Stimulated activated CD8-positive, alpha-beta memory T cell treated with anti-CD3 and anti-CD28 coated beads, Interleukin-15, amount 100 ng/mL, for 4 hours (primary cell): ENCODE measurements around the gene PDIA6.
"Not testable (repeated sequence)": the region's sequence is repeated elsewhere in the genome, so short reads cannot be mapped to it uniquely, and the experiment has no call there.

Source experiments
- DNase-seq, 2 donors: peaks; one replicate each; pipeline ENCODE4 v3.0.0-alpha.2; 2020; ENCODE audit warnings: low read depth in 2 of 2

Gene PDIA6

DNA sequence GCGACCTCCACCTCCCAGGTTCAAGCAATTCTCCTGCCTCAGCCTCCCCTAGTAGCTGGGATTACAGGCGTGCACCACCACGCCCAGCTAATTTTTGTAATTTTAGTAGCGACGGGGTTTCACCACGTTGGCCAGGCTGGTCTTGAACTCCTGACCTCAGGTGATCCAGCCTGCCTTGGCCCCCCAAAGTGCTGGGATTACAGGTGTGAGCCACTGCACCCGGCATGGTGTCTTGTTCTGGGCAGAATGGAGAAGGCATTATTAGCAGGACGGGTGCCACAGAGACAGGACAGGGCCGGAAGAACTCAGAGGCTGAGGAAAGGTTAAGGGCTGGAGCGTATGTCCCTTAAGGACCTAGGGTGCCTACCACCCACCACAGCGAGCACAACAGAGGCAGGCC is 31.8 kb downstream of the PDIA6 start:
- not testable (repeated sequence) for DNase-seq

- DNase-seq = no peak
These were observed 32.1 kb downstream of the PDIA6 start for GRCh38 chr2:10780491-10780820.

- DNase-seq = no peak
These were observed 32.7 kb downstream of the PDIA6 start for GRCh38 chr2:10779776-10780490.

DNA sequence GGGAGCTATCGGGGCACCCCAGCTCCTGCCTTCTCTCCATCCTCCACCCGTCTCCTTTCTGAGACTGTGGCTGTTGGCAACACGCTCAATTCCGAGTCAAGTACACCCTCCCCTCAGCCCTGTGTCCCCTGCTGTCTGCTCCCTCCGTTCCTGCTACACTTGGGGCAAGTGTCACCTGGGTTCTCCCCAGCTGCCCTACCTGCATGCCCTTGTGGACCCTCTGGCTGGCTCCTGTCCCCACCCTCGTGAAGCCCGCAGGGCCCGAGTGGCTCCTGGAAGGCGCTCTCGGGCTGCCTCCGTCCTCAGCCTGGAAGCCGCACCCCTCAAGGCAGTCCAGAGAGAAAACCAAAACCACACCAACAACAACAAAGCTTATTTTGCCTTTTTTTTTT is 33.9 kb downstream of the PDIA6 start:
- no peak for DNase-seq

DNA sequence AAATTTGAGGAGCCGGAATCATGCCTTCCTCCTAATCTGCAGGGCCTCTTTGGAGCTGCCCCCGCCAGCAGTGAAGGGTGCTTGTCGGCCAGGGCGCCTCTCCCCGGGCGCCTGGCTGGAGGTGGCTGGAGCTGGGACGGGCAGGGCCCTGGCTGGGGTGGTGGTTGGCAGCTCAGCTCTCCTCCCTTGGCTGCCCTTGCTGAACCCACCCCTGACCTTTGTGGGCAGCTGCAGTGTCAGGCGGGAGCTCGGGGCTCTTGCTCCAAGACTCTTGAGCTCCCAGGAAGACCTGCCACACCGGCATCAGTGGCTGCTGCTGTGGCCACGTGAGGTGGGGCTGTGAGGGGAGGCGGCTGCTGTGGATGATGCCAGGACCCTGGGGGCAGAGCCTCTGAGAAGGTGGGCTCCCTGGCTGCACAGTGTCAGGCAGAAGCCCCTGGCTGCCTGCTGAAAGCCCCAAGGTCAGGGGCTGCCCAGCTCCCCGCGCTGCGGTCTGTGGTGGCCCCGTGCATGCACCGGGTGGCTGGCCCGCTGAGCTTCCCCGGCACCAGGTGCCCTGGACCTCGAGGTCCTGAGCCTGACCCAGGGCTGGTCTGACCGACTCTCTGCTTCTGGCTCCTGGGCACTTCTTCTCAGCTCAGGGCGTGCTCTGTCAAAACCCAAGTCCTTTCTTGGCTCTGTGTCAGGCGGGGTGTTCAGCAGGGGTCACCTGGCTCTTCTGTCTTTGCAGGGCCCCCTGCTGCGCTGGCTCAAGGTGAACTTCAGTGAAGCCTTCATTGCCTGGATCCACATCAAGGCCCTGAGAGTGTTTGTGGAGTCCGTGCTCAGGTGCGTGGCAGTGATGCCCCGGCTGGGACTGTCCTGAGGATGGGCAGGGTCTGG is 34.5 kb downstream of the PDIA6 start:
- no peak for DNase-seq

- no peak for DNase-seq
These were observed 35.3 kb downstream of the PDIA6 start for GRCh38 chr2:10777111-10777841.

DNA sequence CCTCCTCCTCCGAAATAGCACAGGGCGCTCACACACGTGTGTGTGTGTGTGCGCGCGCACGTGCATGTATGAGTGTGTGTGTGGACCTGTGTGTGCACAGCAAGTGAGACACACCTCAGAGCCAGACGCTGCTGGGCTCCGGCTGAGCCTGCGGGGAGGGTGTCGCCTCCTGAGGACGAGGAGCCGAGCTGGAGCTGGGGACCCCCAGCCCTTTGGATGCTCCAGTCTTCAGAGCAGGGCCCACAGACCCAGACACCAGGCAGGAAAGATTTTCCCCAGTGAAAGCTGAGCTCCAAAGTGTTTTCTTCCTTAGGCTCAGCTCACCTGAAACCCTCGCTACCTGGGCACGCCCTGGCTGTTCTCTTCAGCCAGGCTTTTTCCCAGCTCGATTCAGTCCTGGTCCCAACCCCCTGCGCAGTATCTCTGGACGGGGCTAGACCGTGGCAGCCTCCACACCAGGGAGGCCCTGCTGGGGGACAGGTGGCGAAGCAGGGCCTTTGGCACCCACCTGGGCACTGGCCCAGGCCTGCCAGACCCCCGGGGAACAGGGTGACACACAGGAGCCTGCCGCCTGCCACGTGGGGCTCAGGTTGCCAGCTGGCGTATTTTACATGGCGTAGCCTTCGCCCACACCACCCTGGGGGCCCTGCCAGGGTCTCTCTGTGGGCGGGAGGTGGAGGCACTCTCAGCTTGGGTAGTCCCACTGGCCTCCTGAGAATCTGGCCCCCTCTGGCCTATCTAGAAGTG is 36.2 kb downstream of the PDIA6 start:
- DNase-seq = no peak

GRCh38 chr2:10775831-10776230 is 36.8 kb downstream of the PDIA6 start:
- DNase-seq = no peak

GRCh38 chr2:10775021-10775780 is 37.4 kb downstream of the PDIA6 start:
- DNase-seq = no peak

DNA sequence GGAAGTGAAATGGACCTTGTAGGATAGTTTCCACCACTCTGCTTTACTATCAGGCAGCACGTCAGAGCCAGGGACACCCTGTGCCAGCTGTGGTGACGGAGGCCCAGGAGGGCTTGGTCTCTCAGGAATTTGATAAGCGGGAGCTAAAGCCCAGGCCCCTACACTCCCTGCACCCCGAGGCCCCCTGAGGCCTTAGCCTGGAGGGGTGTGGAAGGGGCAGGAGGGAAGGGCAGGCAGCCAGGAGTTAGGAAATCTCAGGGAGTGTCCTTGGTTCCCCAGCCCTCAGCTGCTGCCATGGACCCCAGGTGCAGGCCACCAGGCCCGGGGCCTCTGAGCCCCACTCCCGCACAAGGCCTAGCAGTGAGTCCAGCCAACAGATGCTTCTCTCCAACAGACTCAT is 38.2 kb downstream of the PDIA6 start:
- DNase-seq = no peak

- no peak for DNase-seq
These were observed 38.7 kb downstream of the PDIA6 start for GRCh38 chr2:10773821-10774341.

DNA sequence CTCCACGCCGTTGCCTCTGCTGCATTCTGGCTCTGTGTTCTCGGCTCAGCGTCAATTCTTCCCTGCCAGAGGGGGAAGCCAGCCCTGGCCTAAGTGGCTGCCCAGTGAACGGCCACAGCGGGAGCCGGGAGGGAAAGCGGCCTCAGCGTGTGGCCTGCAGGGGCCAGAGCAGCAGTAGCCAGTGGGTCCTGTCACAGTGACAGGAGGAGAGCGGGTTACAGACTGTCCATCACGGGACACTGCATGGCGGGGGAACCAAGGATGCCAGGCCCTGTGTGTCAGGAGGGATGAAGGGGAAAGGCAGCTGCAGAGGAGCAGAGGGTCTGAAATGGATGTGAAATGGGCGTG is 39.7 kb downstream of the PDIA6 start:
- DNase-seq = no peak

DNA sequence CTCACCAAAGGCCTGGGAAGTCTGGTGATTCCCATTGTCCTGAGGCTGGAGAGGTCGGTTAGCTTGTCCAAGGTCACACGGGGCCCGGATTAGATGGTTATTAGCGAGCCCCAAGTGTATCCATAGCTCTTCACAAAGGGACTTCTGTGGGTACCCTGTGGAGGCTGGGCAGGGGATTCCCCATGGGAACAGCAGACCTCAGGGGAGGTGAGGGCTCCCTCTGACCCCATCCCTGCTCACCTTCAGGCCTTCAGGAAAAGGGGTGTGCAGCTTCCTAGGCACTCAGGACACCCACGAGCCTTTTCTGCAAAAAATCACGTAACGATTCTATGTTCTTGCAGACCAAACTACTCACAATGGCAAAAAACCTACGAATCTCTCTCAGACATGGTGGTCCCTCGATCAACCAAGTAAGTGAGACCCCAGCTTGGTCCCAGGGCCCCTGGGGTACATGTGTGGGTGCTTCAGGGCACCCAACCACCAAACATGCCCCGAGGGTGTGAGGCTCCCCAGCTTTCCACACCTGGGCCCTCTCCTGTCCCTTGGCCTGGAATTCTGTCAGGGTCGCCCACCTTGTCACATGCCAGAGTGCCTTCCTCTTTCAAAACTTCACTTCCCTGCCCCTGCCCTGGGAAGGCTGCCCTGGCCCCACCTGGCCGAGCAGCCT is 40.3 kb downstream of the PDIA6 start:
- DNase-seq = no peak

DNA sequence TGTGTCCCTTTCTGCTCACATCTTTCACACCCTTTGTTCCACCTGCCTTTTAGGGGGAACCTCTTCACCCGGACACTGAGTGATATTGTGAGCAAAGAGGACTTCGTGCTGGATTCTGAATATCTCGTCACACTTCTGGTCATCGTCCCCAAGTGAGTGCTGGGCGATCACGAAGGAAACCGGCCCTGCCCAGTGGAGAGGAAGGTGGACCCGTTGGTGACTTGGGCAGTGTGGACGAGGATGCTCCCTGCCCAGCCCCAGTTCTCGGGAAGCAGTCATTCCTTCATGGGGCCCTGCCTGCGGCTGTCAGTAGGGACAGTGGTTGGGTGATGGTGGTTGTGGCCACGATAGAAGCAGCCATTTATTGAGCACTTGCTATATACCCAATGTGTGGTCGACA is 40.8 kb downstream of the PDIA6 start:
- no peak for DNase-seq

- no peak for DNase-seq
These were observed 41.4 kb downstream of the PDIA6 start for GRCh38 chr2:10770956-10771750.

- no peak for DNase-seq
These were observed 44.5 kb downstream of the PDIA6 start for GRCh38 chr2:10768063-10768507.

DNA sequence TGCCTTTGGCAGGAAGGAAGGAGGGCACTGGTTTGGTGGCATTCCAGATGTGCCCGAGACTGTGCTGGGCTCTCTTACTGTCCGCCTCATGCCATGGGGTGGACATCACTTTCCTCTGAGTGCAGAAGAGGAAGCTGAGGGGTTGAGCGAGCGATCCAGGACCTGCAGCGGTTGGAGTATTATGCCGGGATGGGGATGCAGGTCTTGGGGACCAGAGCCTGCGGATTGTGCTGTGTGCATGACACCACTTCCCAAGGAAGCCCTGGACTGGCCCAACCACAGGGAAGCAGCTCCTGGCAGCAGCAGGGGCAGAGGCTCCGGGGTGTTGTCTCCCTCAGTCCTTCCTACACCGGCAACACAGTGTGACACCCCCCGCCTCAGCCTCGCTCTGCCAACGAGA is 46.7 kb downstream of the PDIA6 start:
- DNase-seq = no peak

- DNase-seq = no peak
These were observed 47.1 kb downstream of the PDIA6 start for GRCh38 chr2:10765461-10765860.

- no peak for DNase-seq
These were observed 47.7 kb downstream of the PDIA6 start for GRCh38 chr2:10764896-10765295.
